Fibroblast of pulmonary artery (primary cell): ENCODE data around the gene PLD5.
A peak's percentile ranks its signal among the peaks of the same experiment; 100 is the strongest.

Experiments
- DNase-seq: peaks from one replicate; pipeline ENCODE4 v3.0.0-alpha.2; 2010; ENCODE audit warnings: low read depth
- H3K4me3 ChIP-seq: replicated peaks from 2 replicates; pipeline ENCODE4 v1.5.1; 2011; ENCODE audit warnings: low read depth, mild to moderate bottlenecking, control low read depth, low read length, moderate library complexity
- TF ChIP-seq, protein P1 (sequence below): IDR thresholded peaks from 2 replicates; pipeline ENCODE4 v1.5.1; 2011; ENCODE audit warnings: mild to moderate bottlenecking, control low read depth, low read length, inconsistent platforms; ENCODE audit errors: missing control alignments

The PLD5 gene

DNA sequence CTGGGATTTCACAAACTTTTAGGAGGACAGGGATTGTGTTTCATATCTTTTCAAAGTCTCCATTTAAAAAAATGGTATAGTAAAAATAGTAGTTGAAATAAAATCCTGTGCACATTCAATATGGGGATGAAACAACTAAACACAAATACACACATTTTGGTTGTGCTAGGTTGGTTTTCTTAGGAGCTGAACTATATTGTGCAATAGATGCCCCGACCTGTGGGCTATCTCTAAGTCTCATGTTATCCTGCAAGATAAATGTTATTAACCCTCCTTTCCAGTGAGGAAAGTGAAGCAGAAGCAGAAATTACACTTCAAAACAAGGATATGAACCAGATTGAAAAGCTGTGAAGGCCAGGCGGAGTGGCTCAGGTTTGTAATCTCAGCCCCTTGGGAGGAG is 1.3 kb upstream of the PLD5 start:
- TF ChIP-seq, protein P1, sequence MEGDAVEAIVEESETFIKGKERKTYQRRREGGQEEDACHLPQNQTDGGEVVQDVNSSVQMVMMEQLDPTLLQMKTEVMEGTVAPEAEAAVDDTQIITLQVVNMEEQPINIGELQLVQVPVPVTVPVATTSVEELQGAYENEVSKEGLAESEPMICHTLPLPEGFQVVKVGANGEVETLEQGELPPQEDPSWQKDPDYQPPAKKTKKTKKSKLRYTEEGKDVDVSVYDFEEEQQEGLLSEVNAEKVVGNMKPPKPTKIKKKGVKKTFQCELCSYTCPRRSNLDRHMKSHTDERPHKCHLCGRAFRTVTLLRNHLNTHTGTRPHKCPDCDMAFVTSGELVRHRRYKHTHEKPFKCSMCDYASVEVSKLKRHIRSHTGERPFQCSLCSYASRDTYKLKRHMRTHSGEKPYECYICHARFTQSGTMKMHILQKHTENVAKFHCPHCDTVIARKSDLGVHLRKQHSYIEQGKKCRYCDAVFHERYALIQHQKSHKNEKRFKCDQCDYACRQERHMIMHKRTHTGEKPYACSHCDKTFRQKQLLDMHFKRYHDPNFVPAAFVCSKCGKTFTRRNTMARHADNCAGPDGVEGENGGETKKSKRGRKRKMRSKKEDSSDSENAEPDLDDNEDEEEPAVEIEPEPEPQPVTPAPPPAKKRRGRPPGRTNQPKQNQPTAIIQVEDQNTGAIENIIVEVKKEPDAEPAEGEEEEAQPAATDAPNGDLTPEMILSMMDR, result no peak
- no peak for DNase-seq
- H3K4me3 ChIP-seq, result no peak overlapping the region

GRCh38 chr1:242525360-242525722 is 844 bp upstream of the PLD5 start:
- no peak overlapping the region for H3K4me3 ChIP-seq
- TF ChIP-seq, protein P1, result no peak
- DNase-seq, result no peak

DNA sequence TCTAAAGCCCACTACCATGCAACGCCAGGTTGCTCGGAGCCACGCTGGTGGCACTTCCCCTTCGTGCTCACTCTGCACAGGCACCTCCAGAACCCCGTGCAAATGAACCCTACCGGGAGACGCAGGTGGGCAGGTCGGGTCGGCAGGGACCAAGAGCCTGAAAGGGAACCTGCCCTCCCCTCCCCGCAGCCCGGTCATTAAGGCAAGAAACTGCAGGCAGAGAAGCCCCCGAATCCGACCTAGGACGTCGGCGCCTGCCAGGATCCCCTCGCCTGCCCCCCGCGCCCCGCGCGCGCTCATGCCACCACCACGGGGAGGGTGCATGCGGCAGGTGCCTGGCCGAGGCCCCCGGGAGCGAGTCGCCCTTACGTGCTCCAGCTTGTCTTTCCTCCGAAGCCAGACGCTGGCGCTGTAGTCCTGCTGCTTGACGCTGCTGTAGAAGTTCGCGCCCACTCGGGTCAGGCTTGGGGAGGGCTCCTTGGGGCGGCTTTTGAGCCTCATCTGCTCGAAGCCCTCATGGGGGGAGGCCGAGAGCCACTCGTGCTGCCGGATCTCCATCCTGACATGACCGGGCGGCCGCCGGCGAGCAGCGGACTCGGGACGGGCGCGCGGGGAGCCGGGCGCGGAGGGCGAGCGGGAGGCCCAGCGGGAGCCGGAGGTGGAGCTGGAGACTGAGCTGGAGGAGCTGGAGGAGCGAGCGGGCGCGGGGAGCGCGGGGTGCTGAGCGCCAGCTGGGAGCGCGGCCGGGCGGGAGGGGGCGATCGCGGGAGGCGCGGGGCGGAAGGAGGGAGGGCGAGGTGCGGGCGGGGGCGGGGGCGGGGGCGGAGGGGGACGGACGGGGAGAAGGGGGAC is 552 bp downstream of the PLD5 start:
- no peak overlapping the region for H3K4me3 ChIP-seq
- TF ChIP-seq, protein P1, result no peak
- DNase-seq, result peak; percentile 5

DNA sequence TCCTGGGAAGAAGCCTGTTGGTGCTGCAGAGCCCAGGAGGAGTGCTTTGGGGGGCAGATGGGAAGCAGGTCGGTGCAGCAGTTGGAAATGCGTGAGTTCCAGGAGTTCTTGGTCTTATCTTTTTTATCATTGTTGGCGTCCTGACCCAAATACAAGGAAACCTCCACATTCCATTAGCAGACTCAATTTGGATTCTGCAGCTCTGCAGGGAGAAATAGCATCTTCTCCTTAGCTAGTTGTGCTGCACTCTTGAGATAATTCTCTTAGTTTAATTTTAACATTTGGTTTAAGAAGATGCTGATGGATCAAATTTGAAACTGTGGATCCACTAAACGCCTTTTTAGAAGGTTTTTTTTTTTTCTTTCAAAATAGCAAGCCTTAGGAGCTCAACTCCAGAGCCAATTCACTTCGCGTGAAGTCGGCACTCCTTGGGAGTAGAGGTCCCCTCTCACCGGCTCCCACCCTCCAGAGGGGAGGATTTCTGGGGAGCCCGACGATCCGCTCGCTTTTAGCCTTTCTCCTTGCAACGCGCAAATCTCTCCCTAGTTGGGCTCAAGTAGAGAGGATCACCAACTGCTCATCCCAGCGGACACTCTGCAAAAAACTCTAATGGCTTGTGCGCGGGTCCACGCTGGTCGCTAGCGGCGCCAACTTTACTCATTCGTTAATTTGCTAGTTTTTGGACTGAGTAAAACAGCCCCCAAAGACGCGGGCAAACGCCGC is 1.3 kb downstream of the PLD5 start:
- no peak for DNase-seq
- TF ChIP-seq, protein P1, result no peak
- no peak overlapping the region for H3K4me3 ChIP-seq

- no peak for DNase-seq
- H3K4me3 ChIP-seq, result no peak overlapping the region
Observed at GRCh38 chr1:242522304-242522945, 2.1 kb downstream of the PLD5 start.

GRCh38 chr1:242515555-242515954 is 8.9 kb downstream of the PLD5 start:
- H3K4me3 ChIP-seq, result no peak overlapping the region
- TF ChIP-seq, protein P1, result no peak
- DNase-seq, result no peak

More at GRCh38 chr1:242522304-242522945, 2.1 kb downstream of the PLD5 start:
- TF ChIP-seq, protein P1, result no peak
